H1 (cell line): ENCODE measurements around the gene CTIF. TPM values are rescaled to one million over a fixed set of nuclear protein-coding genes. Genes with fewer than 3 reads are reported as not detected.

Experiments
- CTCF ChIA-PET: fragments of 300-600 bp; sonication (Branson Sonifier 250); formaldehyde crosslinking; loops from one replicate; lab custom pipeline; 2021; ENCODE audit not compliant: partially characterized antibody; lab: Charles Lee
- POLR2A ChIA-PET: fragments of 300-600 bp; sonication (Branson Sonifier 250); formaldehyde crosslinking; loops from one replicate; lab custom pipeline; 2021; ENCODE audit warnings: inconsistent platforms; ENCODE audit not compliant: partially characterized antibody; lab: Charles Lee
- DNase-seq, 2 experiments: peaks; one replicate each; pipeline versions ENCODE4 v3.0.0 to v3.0.0-alpha.2; 2010 to 2022; ENCODE audit warnings: low spot score in 2 of 2, low read depth in 1 of 2, mixed read lengths in 1 of 2
- FAIRE-seq: peaks from 2 replicates; lab custom pipeline; 2011; peaks lifted over from hg19 to GRCh38; lab: Jason Lieb, UNC
- H2AFZ ChIP-seq: 2 replicates; pipeline ENCODE4 v1.8.1; 2012; ENCODE audit warnings: low read length, inconsistent platforms
- H2AK5ac ChIP-seq: 2 replicates; pipeline ENCODE4 v1.6.1; 2013; ENCODE audit warnings: low read depth, low read length
- H2BK120ac ChIP-seq: replicated peaks from 2 replicates; pipeline ENCODE3; 2013; ENCODE audit warnings: low read depth, low read length, inconsistent platforms
- H2BK12ac ChIP-seq: 2 replicates; pipeline ENCODE4 v1.6.1; 2013; ENCODE audit warnings: low read depth, low read length
- H2BK15ac ChIP-seq: 2 replicates; pipeline ENCODE4 v1.6.1; 2013; ENCODE audit warnings: low read length
- H2BK20ac ChIP-seq: 2 replicates; pipeline ENCODE4 v1.6.1; 2013; ENCODE audit warnings: low read length
- H2BK5ac ChIP-seq: 2 replicates; pipeline ENCODE4 v1.6.1; 2013; ENCODE audit warnings: low read depth, low read length
- H3K14ac ChIP-seq: 2 replicates; pipeline ENCODE4 v1.6.1; 2013; ENCODE audit warnings: inconsistent platforms; ENCODE audit not compliant: insufficient read length
- H3K18ac ChIP-seq: 2 replicates; pipeline ENCODE4 v1.6.1; 2013; ENCODE audit warnings: low read length; ENCODE audit errors: extremely low read depth
- H3K23ac ChIP-seq: 2 replicates; pipeline ENCODE4 v1.6.1; 2013; ENCODE audit warnings: inconsistent platforms; ENCODE audit not compliant: insufficient read length
- H3K23me2 ChIP-seq: 2 replicates; pipeline ENCODE4 v1.6.1; 2013; ENCODE audit warnings: low read depth, low read length
- H3K27ac ChIP-seq: 2 replicates; pipeline ENCODE4 v1.6.1; 2011; ENCODE audit warnings: low read depth, low read length, inconsistent platforms
- H3K27me3 ChIP-seq, 4 experiments: replicated peaks in 1 of 4; 1 replicate in 1 of 4; 2 replicates in 3 of 4; pipeline versions ENCODE4 v1.6.1 to v1.8.1; 2011 to 2013; ENCODE audit warnings: low read length in 3 of 4, mild to moderate bottlenecking in 3 of 4, inconsistent platforms in 2 of 4, mixed read lengths in 2 of 4, moderate library complexity in 1 of 4; ENCODE audit not compliant: control insufficient read depth in 3 of 4, insufficient read depth in 3 of 4; ENCODE audit errors: extremely low read depth in 1 of 4
- H3K36me3 ChIP-seq, 4 experiments: 2 replicates each; pipeline versions ENCODE4 v1.6.1 to v1.8.1; 2011 to 2013; ENCODE audit warnings: mild to moderate bottlenecking in 4 of 4, low read length in 3 of 4, moderate library complexity in 2 of 4, control low read depth in 1 of 4, inconsistent platforms in 1 of 4; ENCODE audit not compliant: insufficient read depth in 4 of 4, control insufficient read depth in 2 of 4
- H3K4ac ChIP-seq: replicated peaks from 2 replicates; pipeline ENCODE3; 2013; ENCODE audit warnings: low read length, low read depth, mixed read lengths, inconsistent platforms; ENCODE audit not compliant: insufficient read length
- H3K4me1 ChIP-seq, 4 experiments: replicated peaks in 1 of 4; 1 replicate in 1 of 4; 2 replicates in 3 of 4; pipeline versions ENCODE4 v1.6.1 to v1.8.1; 2011 to 2013; ENCODE audit warnings: low read length in 3 of 4, inconsistent platforms in 2 of 4, mixed read lengths in 1 of 4; ENCODE audit not compliant: insufficient read depth in 4 of 4, control insufficient read depth in 3 of 4
- H3K4me2 ChIP-seq, 2 experiments: 2 replicates each; pipeline versions ENCODE4 v1.6.1 to v1.8.1; 2011 to 2013; ENCODE audit warnings: low read depth in 2 of 2, low read length in 2 of 2, control low read depth in 1 of 2, inconsistent platforms in 1 of 2, mild to moderate bottlenecking in 1 of 2; ENCODE audit not compliant: insufficient read depth in 1 of 2
- H3K4me3 ChIP-seq, 4 experiments: fragments of 200-600, 300-600 bp in 1 of 4; sonication (generic), shearing (Covaris generic), sonication (Bioruptor Twin) in 1 of 4; 2 replicates each; pipeline versions ENCODE4 v1.5.1 to v1.8.1; 2011 to 2016; ENCODE audit warnings: low read length in 4 of 4, low read depth in 3 of 4, control low read depth in 2 of 4, inconsistent platforms in 2 of 4, mild to moderate bottlenecking in 2 of 4, mixed read lengths in 1 of 4, moderate library complexity in 1 of 4; ENCODE audit not compliant: insufficient read depth in 2 of 4; ENCODE audit errors: extremely low read depth in 1 of 4
- H3K56ac ChIP-seq: replicated peaks from 2 replicates; pipeline ENCODE3; 2013; ENCODE audit warnings: low read depth, mild to moderate bottlenecking, mixed read lengths, low read length, inconsistent platforms; ENCODE audit not compliant: insufficient read length
- H3K79me1 ChIP-seq: 2 replicates; pipeline ENCODE4 v1.6.1; 2013; ENCODE audit warnings: low read depth, low read length, control low read depth
- H3K79me2 ChIP-seq, 2 experiments: 2 replicates each; pipeline versions ENCODE4 v1.6.1 to v1.8.1; 2012 to 2013; ENCODE audit warnings: low read length in 2 of 2, mild to moderate bottlenecking in 2 of 2, inconsistent platforms in 1 of 2; ENCODE audit not compliant: insufficient read depth in 2 of 2, control insufficient read depth in 1 of 2
- H3K9ac ChIP-seq, 4 experiments: replicated peaks in 1 of 4; 1 replicate in 1 of 4; 2 replicates in 3 of 4; pipeline versions ENCODE4 v1.6.1 to v1.8.1; 2011 to 2013; ENCODE audit warnings: low read depth in 3 of 4, low read length in 3 of 4, control low read depth in 2 of 4, mild to moderate bottlenecking in 2 of 4, moderate library complexity in 2 of 4, inconsistent platforms in 1 of 4; ENCODE audit errors: extremely low read depth in 1 of 4
- H3K9me3 ChIP-seq, 2 experiments: 2 replicates each; pipeline versions ENCODE4 v1.6.1 to v1.8.1; 2012 to 2013; ENCODE audit warnings: mild to moderate bottlenecking in 2 of 2, moderate library complexity in 2 of 2, control low read depth in 1 of 2, inconsistent platforms in 1 of 2, low read depth in 1 of 2, low read length in 1 of 2, mixed read lengths in 1 of 2; ENCODE audit not compliant: insufficient read depth in 2 of 2
- H4K20me1 ChIP-seq, 2 experiments: replicated peaks in 1 of 2; 2 replicates each; pipeline versions ENCODE3 to v1.8.1; 2011 to 2013; ENCODE audit warnings: inconsistent platforms in 2 of 2, low read length in 2 of 2, mild to moderate bottlenecking in 1 of 2; ENCODE audit not compliant: insufficient read depth in 2 of 2, control insufficient read depth in 1 of 2
- H4K5ac ChIP-seq: 2 replicates; pipeline ENCODE4 v1.6.1; 2013; ENCODE audit warnings: low read length, low read depth, mixed read lengths, inconsistent platforms; ENCODE audit not compliant: insufficient read length
- H4K8ac ChIP-seq: 2 replicates; pipeline ENCODE4 v1.8.0; 2013; ENCODE audit warnings: mild to moderate bottlenecking, moderate library complexity, low read length, inconsistent platforms; ENCODE audit not compliant: insufficient read depth; ENCODE audit errors: extremely low read depth
- H4K91ac ChIP-seq: replicated peaks from 2 replicates; pipeline ENCODE3; 2013; ENCODE audit warnings: low read length, mixed read lengths, inconsistent platforms; ENCODE audit not compliant: insufficient read length
- WGBS, 2 experiments: shearing (Covaris generic) in 1 of 2; methylation state at CpG; one replicate each; pipeline versions ENCODE4 v1.1.6 to v1.1.7; 2013 to 2015; ENCODE audit warnings: low lambda C conversion rate in 2 of 2, mixed read lengths in 2 of 2, inconsistent platforms in 1 of 2, low coverage in 1 of 2, missing lambda C conversion rate in 1 of 2; ENCODE audit not compliant: insufficient replicate concordance in 2 of 2, insufficient coverage in 1 of 2, insufficient read length in 1 of 2; ENCODE audit errors: extremely low coverage in 1 of 2, missing lambda C conversion rate in 1 of 2; 5-methylcytosine and 5-hydroxymethylcytosine counted together
- polyA plus RNA-seq, 7 experiments: library from polyadenylated mRNA; depleted of rRNA in 3 of 7; stranded (reverse) in 5 of 7; unstranded in 2 of 7; fragments of >200 nt in 5 of 7; fragments of 200-250 nt in 2 of 7; gene quantifications; 1 replicate in 5 of 7; 2 replicates in 1 of 7; 4 replicates in 1 of 7; pipeline versions ENCODE4 v1.2.1 to v1.2.3, GENCODE V29; 2011 to 2013; ENCODE audit warnings: missing spikeins in 2 of 7, mixed read lengths in 2 of 7
- total RNA-seq: library from RNA; stranded (reverse); fragmentation: NEBNext Ultra II Directional; extraction: Animal tissue kit (Norgen Biotek cat#: 25700); gene quantifications from 2 replicates; pipeline ENCODE4 v1.2.1, GENCODE V29; 2021

CTIF gene
- total and polyA plus RNA-seq, 2 of the 8 experiments (the other 6 are each of a cell fraction or from before 2014, with no cell fraction given) = 9.0 to 17.8 TPM

- H3K56ac ChIP-seq = no peak overlapping the region
- no peak overlapping the region for H3K4me2 ChIP-seq
- H3K9me3 ChIP-seq = no peaks in the 10 kb centered on the region
- H2AFZ ChIP-seq = no peak overlapping the region
- H4K8ac ChIP-seq = no peak overlapping the region
- H4K5ac ChIP-seq = no peak overlapping the region
- no peak overlapping the region for H4K91ac ChIP-seq
- H3K9ac ChIP-seq = no peak overlapping the region
- H4K20me1 ChIP-seq = no peaks in the 10 kb centered on the region
- H3K14ac ChIP-seq = no peak overlapping the region
- no peak overlapping the region for H3K18ac ChIP-seq
- H3K79me1 ChIP-seq = no peaks in the 10 kb centered on the region
- FAIRE-seq (no peak), DNase-seq (no peak)
- no peak overlapping the region for H3K4me3 ChIP-seq
- H3K4ac ChIP-seq = no peak overlapping the region
- peaks cover 0 to 4% (median 2%) of the 10 kb centered on the region in 4 experiments; a peak in 1 of 7 replicates for H3K4me1 ChIP-seq
- ChIA-PET POLR2A (interaction anchor here (1.3 kb wide), 1 partner anchor 8 kb away, joined by 3 read pairs; no protein-coding TSS in a partner anchor), CTCF (interaction anchor here (0.6 to 1.3 kb wide), 2 partner anchors 47 to 622 kb away, joined by 3 read pairs; no protein-coding TSS in a partner anchor)
- H2BK120ac ChIP-seq = no peak overlapping the region
- H3K27ac ChIP-seq = no peak overlapping the region
- no peak overlapping the region for H2BK20ac ChIP-seq
- H2BK15ac ChIP-seq = no peak overlapping the region
- no peaks in the 10 kb centered on the region for H3K27me3 ChIP-seq
- no peaks in the 10 kb centered on the region for H3K23me2 ChIP-seq
- H2AK5ac ChIP-seq = no peak overlapping the region
- H3K36me3 ChIP-seq = no peaks in the 10 kb centered on the region
- no peak overlapping the region for H3K23ac ChIP-seq
- H3K79me2 ChIP-seq = no peaks in the 10 kb centered on the region
- H2BK12ac ChIP-seq = no peak overlapping the region
- H2BK5ac ChIP-seq = no peak overlapping the region
- WGBS, 2 experiments = 95% methylated on average over 4 of the region's 4 CpGs; no CpG with 5 or more reads in 1 of the 2 experiments
Observed at GRCh38 chr18:48527461-48527860, 11.4 kb upstream of the CTIF start.
